Inflammatory macrophage treated with lipopolysaccharide for 4 hours (primary cell): ENCODE results near the gene EPHB1.

Experiments used
- DNase-seq: peaks from one replicate; pipeline ENCODE4 v3.0.0-alpha.2; 2020

EPHB1 gene

DNA sequence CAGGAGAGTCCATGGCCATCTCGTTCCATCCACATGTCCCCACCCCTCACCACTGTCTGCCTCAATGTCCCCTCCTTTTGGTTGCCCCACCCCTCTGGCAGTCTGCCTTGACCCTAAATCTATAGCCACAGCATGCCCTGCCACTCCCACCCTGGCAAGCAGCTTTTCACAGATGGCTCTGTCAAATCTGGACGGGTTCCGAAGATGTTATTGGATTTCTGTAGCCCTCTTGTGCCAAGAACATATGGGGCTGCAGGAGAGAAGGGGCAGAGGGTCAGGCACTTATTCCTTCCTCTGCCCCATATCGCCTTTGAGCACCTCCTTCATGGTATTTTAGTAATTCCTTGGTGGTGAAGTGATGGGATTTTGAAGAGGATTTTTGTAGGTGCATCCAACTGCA lies 57.1 kb downstream of the EPHB1 start:
- DNase-seq, result no peak

DNA sequence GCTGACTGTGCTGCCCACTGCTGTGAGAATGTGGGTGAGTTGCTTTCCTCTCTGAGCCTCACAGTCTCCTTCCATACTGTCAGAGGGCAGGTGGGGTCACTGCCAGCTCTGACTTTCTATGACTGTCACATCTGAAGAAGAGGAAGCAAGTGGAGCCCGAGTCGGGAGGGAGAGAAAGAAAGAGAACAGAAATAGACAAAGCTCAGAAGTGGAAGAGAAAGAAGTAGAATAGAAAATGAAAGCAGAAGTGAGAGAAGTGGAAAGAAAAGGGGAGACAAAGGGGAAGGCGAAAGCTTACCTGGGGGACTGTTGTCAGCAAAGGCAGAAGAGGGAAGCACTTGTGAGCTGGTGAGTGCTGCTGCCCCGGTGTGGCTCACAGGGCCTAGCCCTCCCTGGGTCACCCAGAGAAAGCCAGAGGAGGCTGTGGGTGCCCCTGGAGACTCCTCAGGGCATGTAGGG lies 57.9 kb downstream of the EPHB1 start:
- peak; percentile 66 for DNase-seq

DNA sequence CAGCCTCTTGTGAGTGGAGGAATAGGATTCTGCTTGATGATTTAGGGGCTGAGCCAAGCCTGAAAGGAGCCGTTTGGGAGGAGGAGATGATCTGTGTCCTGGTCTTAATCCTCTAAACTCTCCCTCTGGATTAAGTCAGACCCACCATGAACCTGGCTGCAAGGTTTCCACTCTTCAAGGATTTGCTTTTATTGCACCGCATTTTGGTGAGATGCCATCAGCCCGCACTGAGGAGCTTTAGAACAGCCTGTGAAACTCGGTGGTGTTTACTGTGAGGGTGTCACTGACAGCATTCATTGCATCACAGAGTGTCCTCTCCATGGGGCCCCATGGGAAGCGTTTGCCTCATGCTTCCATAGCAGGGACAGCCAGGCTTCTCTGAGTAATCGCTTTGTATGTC lies 59.2 kb downstream of the EPHB1 start:
- DNase-seq, result peak; percentile 2

DNA sequence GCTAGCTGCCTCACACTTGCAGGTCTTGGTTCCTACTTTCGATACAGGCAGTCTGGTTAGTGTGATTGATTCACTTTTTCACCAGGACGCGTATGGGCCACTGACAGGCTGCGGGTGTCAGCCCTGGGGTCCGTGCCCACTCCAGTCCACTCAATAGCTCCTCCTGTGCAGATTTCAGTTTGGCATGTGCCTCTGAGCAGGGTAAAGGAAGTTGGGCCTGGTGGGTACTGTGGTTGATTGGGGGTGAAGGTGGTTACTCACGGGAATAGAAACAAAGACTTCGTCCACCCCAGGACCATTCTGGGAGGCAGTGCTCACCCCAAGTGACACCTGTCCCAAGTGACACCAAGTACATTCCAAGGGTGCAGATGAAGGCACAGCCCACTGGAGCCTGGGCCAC lies 62.3 kb downstream of the EPHB1 start:
- no peak for DNase-seq

DNA sequence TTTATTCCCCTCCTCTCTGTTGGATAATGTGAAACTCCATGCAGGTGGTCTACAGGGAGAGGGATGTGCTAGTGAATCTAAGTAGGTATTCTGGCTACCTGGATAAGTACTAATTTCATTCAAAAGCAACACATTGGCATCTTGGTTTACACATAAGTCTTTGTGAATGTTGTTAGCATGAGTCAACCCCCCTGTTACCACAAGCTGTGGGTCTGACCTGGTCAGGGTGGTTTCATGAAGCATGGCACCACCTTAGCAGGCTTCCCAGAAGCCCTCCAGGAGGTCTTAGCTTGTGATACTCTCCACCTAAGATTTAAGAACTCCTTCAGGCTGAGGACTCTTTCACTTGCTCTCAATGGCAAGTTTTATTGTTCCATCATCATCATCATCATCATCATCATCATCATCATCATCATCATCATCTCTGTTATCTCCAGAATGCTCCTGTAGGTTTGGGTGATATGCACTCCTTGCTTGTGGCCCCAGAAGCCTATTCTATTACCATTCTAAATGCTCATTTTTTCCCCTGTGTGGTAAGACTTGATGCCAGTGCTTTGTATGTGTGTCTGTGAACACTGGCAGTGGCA lies 62.8 kb downstream of the EPHB1 start:
- DNase-seq, result no peak

DNA sequence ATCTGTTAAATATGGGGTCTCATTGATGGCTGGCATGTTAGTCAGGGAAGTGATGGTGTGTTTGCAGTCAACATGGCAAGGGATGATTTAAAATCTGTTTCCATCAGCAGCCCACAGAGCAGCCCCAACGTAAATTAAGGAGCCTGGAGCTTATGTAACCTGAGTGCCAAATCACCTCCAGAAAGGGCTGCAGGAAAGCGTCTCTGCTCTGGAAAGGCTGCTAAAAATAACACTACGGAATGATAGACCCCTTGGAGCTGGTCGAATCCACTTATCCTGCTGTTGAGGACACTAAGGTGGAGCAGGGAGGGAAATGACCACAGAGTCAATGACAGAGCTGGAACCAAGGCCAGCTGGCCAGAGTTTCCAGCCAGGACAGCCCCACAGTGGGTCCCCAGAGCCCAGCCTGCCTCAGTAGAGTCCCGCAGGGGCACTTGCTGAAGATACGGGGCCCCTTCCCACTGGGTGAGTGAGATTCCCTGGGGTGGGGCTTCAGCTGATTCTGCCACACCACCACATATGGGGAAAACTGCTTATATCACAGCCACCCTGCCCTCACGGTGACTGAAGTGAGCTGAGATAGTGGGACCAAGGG lies 63.5 kb downstream of the EPHB1 start:
- no peak for DNase-seq

DNA sequence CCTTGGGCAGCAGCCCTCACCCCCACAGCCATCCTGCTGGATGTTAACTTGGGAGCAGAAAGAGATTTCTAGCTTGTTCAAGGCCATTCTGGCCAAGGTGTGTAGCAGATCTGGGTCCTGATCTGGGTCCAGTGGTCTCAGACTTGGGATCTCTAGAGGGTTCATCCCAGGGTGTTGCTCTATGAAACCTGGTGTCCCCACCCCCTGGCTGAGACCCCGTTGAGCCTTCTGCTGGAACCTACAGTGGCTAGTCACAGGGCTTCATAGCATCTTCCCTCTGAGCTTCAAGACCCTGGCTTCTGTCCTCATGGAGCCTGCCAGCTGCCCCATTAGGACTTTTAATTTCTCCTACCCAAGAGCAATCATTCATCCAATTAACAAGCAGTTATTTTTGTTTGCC lies 64.3 kb downstream of the EPHB1 start:
- DNase-seq, result no peak

DNA sequence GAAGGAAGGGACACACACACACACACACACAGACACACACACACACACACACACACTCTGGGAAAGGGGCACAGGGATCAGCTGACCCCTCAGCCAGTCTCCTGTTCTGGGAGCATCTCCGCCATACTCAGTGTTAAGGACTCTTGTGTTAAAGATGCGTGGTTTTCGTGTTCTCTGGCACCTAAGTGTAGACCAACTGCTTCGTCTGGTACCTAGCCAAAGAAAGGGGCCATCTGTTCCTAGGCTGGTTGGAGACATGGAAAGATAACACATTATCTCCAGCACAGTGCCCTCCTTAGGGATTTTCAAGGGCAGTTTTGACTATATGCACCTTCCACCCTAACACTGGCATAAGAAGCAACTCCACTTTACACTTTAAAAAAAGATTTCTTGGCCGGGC lies 65.1 kb downstream of the EPHB1 start:
- DNase-seq, result no peak

DNA sequence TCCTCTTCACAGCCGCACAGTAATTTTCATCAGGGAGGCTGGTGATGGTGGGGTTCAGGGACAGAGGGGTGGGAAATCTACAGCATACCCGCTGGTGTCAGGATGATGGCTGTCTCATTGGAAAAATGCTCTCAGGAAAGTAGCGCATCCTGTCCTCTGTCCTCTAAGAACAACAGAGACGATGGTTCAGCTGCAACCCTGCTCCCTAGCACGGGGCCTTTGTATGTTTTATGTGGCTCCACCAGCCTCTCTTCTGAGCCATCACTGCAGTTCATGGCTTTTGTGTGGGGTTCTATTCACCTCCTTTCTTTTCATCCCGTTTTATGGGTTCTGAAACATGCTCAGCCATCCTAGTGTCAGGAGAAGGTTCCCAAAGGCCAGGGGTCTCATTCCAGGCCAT lies 68.9 kb downstream of the EPHB1 start:
- DNase-seq, result no peak

DNA sequence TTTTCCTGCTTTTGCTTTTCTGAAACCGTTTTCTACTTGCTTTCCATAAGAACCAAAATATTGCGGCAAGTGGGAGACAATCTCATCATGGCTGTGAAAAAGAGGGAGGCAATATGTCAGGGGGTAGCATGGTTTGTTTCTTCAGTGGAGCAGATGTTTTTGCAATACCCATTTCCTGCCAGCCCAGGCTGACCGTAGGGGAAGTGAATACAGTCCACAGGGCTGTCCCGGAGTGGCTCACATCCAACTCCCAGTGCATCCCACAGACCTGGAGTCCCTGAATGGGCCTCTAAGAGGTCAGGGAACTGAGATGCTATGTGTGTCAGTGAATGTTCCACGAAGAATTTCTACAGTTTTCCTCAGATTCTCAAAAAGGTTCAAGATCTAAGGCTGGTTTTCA lies 69.6 kb downstream of the EPHB1 start:
- peak; percentile 47 for DNase-seq

DNA sequence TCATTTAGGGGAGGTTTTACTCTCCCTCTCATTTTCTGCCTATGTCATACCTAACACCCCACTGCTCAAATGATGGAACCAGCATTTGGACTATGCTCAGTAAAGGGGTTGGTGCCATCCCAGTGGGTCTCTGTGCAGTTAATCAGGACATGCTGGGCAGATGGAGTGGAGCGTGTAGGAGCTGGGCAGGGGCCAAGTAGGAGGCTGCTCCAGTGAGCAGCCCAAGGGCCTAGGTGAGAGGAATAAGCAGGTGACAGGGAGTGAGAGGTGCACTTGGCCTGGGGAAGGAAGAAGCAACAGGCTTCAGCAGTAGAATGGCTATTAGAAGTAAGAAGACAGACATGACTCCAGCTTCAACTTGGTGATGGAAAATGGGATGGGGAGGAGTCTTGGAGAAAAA lies 72.2 kb downstream of the EPHB1 start:
- no peak for DNase-seq

DNA sequence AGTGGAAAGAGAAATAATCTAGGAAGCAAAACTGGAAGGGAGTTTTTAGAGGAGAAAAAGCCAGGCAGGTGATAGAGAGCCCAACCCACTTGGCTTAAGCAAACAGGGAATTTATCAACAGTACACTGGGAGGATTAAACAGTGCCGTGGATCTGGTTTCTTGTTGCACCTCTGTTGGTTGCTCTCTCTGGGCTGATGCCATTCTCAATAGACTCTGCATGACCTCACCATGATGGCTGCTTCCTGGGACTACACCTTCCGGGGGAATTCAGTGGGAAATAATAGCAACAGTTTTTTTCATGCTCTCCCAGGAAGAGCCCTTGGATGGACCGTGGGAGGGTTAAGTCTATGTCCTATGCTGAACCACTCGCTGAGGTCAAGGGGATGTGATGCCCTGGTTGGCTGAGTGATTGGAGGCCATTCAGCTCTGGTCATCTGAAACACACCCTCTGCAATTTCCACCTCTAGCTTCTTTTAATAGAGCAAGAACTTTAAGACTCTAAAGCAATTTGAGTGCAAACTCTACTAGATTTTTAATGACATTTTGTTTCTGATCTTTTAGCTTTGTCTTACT lies 74.2 kb downstream of the EPHB1 start:
- no peak for DNase-seq

DNA sequence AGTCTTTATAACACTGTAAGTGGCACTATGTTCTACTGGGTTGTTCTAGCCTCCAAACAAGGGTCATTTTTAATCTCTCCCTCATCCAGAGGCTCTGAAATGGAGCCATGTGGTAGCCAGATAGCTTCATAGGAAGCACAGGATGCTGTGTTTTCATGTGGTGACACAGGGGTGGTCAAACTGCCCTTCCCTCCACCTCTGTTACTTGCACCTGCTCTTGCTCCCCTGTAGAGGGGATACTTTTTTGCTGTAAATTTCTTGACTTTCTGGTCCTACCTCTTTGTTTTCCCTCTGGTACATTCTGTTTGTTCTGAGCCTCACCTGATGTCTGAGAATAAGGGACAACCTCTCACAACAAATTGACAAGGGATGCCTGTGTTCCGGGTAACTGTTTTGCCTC lies 76.8 kb downstream of the EPHB1 start:
- DNase-seq, result no peak

DNA sequence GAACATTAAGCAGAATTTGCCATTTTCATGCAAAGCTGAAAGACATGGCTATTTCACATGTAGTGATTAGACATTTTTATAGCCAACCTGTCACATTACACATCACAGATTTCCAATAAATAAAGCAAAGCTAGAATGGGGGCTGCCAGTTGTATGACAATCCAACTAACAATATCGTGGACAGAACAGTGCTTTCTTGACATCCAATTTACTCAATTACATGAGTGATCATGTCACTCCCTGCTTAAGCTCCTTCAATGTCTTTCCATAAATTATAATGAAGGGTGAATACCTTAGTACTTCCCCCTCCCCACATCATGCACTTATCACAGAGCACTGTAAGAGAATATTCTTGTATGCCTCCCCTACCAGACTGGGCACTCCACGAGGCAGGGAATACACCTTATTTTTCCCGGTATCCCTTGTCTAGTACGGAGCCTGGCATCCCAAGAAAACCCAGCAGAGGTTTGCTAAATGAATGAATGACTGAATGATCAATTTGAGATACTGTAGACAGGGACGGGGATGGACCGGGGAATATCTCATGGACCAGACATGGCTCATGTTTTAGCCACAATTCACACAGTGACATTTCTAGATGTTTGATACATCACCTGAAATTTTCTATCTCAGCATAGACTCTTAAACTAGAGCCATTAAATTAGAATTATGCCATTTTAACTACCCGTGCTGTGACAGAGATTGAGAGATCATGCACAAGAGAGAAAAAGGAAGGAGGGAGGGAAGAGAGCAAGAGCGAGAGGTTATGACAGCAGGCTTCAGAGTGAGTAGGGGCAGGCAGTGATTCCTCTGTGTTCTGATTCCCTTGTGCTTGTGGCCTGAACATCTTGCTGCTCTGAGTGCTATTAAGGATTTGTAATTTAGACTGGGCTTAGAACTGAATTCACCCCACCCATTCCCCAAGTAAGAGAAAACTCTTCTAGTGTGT lies 77.7 kb downstream of the EPHB1 start:
- no peak for DNase-seq

DNA sequence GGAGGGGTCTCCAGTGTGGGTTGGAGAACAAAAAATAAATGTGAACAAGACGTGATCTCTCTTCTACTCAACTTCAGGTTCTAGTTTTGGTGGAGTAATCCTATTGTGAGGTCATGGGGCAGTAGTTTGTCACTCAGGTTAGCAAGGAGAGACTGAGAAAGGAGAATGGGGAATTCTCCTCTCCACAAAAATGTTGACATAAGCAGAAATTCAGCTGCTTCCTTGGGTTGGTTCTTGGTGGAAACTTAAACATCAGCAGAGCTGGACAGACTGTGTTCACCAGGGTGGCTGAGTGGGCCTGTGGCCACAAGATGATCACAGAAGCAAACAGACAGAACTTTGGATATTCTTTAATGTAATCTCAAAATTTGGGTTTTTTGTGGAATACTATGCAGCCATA lies 78.7 kb downstream of the EPHB1 start:
- DNase-seq, result no peak

DNA sequence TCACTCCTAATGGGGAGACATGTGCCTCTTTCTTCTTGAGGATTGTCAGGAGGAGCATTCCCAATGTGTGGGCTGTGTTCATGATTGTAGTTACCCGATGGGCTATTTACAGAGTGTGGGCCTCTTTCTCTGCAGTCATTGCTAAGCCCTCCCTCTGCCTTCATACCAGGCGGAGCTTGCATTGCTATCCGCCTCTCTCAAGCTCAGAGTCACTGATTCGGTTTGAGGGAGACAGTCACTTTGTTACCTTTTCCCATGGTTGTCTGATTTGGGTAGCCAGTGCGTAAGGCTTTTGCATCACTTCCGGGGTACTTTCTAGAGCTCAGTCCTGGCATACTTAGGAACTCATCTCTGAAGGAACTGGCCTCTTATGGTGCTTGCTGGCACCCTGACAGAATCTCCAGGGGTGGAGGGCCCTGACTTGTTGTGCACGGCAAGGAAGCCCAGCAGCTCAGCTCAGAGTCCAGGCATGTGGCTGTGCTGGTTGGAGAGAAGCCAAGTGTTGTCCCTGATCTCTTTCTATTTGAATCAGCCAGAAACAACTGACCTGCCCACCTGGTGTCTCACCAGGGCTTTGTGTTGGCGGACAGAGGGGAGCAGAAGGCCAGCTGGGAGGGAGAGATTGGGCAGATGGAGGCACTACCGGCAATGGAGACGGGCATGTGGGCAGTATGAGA lies 79.8 kb downstream of the EPHB1 start:
- no peak for DNase-seq

DNA sequence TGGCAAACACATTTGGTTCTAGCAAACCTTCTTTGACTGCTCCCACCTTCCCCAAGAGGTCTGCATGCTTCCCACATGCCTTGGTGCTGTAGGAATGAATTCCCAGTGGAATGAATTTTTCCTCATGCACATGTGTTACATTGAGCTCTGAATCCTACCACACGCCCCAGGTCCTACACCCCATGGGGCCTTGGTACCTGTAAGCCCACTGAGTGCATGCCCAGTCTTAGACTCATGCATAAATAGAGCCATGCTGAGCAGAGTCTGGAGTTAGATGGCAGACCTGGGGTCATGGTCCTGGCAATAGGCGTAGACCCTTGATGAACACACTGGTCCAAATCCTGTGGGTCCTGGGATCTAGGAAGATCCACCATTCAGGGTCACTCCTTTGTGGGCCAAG lies 81.8 kb downstream of the EPHB1 start:
- no peak for DNase-seq

DNA sequence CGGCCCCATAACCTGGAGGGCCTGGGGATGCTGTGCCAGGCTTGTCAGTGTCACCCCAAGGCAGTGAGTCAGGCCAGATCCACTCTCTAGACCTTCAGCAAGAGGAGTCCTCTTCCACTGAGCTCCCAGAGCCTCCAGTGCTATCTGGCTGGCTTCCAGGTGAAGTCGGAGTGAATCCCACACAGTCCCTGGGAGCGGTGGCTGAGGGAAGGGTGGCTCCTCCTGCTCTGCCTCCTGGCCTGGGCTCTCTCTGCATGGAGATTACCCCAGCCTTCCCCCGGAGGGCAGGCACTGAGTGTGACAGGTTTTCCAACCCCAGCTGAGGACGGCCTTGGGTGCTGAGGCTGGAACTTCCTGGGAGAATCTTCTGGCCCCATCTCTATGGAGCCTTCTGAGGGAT lies 82.7 kb downstream of the EPHB1 start:
- DNase-seq, result no peak

DNA sequence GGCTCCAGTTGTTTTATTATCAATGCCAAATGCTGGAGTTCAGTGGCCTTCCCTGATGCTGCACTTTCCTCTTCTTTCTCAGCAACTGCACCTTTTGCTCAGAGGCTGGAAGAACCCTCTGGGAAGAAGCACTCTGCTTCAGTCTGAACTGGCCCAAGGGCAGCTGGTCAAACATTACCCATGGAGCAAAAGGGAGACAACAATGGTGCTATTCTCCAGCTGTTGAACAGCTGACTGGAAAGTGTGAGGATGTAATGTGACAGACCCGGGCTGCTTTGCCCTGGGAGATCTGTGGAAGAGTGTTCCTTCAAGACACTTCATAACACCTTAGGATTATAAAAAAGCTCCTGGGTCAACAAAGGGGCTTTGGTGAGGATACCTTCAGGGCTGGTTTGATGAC lies 84.9 kb downstream of the EPHB1 start:
- DNase-seq, result no peak

DNA sequence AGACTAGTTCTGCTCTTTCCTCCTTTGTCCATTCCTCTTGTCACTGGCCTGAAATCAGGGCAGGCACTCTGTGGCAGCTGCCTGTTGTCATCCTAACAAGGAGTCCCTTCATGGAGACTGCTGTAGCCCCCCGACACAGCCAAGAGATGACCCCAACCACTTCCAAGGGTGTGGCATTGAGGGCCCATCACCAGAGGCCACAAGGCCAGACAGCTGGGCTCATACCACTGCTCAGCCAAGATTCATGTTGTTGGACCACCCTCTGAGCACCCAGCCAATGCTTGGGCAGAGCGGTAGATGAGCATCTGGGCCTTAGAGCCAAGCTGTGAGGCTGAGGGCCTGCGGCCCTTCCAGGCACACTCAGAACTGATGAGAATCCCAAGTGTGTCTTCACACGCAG lies 85.4 kb downstream of the EPHB1 start:
- DNase-seq, result no peak

DNA sequence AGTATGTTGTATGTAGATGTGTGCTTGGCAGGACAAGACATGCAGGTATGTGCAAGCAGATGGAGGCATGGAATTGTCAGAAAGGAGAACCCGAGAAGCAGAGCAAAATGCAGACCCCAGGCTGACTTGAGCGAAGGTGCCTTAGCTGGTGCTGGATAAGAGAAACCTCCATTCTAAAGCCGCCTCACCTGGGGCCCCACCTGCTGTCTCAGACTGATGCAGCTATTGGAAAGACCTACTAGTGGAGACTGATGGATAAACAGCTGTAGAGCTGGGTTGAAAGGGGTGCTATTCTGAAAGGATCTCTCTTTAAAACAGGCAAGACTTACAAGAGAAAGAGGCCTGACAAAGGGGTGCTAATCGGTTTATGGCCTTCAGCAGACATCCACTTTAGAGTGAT lies 86.2 kb downstream of the EPHB1 start:
- DNase-seq, result no peak

DNA sequence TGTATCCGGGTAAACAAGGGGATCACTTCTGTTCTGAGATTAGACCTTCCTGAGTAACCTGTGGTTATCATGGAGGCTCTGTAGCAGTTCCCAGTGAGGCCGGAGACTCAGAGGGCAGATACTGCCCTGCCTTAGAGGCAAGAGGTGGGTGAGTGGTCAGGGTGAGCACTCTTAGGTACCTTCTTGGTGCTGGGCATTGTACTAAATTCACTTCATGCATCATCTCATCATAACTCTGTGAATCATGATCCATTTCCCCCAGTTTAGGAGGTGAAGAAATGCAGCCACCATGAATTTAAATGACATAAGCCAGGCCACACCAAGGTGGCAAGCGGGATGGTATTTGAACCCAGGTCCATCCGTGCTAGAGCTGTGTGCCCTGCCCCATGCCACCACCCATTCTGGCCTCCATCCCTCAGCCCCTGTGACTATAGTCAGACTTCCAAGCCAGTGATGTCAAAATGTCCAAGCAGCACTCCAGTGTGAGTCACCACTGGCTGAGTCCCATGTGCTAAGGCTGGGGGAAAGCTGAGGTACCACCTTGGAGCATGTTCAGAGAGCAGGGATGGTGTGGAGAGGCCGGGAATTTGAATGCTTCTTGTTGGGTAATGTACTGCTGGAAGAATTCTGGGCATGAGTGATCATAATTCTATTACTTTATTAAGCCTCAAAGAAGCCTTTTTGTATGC lies 88.8 kb downstream of the EPHB1 start:
- DNase-seq, result no peak
